CD4-positive, alpha-beta T cell treated with Interleukin-10 for 1 hour (primary cell): Measurements from ENCODE around the gene IQCK.

Experiments
- DNase-seq: peaks from one replicate; pipeline ENCODE4 v3.0.0-alpha.2; 2020

IQCK gene

GRCh38 chr16:19890901-19891300, 172.8 kb downstream of the IQCK start:
- no peak for DNase-seq

- no peak for DNase-seq
These were observed 174.8 kb downstream of the IQCK start for GRCh38 chr16:19892902-19893301.

GRCh38 chr16:19894586-19894985, 176.5 kb downstream of the IQCK start:
- no peak for DNase-seq

- no peak for DNase-seq
These were observed 178.9 kb downstream of the IQCK start for GRCh38 chr16:19896951-19897350.

- DNase-seq, result no peak
These were observed 180.1 kb downstream of the IQCK start for GRCh38 chr16:19898166-19898565.

DNA sequence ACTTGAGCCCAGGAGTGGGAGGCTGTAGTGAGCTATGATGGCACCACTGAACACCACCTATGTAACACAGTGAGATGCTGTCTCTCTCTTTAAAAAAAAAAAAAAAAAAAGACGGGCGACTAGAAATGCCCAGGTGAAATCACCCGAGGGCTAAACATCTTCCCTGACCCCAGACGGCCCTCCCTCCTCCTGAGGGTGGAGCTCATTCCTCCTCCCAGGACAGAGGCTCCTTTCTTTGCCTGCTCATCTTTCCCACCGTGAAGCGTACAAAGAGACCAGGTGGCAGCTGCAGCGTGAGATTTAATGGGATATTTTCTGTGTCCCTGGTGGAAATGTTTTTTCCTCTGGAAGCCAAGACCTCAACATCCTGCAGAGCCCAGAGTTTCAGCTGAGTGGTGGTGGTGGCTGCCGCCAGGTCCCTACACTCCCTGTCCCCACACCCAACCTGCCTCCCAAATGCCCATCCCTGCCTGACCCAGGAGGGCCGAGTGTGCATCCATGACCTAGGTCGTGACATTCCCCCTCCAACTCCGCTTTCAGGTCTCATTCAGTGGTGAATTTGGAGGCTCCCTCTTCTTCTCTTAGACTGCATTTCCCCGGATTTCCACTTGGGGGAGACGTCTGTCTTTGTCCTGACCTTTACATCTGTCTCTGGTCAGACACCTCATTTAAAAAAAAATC, 181.0 kb downstream of the IQCK start:
- DNase-seq, result peak; percentile 47

DNA sequence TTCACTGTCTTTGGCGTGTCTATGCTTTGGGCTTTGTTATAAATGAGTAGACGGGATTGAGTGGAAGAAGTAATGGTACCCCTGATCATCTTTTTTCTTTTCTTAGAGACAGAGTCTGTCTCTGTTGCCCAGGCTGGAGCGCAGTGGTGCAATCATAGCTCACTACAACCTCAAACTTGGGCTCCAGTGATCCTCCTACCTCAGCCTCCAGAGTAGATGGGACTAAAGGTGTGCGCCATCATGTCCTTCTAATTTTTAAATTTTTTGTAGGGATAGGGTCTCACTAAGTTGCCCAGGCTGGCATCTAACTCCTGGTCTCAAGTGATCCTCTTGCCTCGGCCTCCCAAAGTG, 181.5 kb downstream of the IQCK start:
- no peak for DNase-seq

GRCh38 chr16:19901164-19901563, 183.1 kb downstream of the IQCK start:
- no peak for DNase-seq

DNA sequence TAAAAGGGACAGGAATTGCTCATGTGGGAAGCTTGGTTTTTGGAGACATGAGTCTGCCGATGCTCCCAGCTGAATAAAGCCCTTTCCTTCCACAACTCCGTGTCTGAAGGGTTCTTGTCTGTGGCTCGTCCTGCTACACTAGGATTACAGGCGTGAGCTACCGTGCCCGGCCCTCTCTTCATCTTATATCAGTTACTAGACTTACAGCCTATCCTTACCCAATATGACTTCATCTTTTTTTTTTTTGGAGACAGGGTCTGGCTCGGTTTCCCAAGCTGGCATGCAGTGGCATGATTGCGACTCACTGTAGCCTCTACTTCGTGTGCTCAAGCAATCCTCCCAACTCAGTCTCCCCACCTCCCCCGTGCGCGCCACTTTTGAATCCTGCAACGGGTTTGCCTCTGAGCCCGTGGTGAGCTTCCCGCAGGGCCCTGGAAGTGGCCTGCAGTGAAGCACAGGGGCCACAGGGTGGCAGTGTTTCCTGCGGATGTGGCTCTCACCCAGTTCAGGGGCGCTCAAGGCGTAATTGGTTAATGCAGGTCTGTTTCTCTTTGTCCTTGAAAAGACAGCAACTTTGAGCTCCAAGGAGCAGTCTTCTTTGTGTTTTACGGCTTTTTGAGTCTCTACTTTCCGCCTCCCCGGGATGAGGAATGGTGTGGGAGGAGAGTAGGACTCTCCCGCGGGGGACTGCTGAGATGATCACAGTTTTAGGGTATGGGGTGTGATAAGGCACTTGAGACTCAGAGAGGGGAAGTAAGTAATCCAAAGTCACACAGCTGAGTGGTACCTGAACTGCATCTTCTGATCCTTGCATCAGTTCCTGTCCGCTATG, 189.3 kb downstream of the IQCK start:
- DNase-seq, result peak; percentile 69
